ENCODE data around the gene OGG1. TPM values are rescaled to one million over a fixed set of nuclear protein-coding genes. Genes with fewer than 3 reads are reported as not detected.

OGG1 gene
- total RNA-seq, 1 donor from 2014 or later: 36.0 TPM

GRCh38 chr3:9781978-9782603, 32.3 kb downstream of the OGG1 start:
- TF ChIP-seq, protein P1, sequence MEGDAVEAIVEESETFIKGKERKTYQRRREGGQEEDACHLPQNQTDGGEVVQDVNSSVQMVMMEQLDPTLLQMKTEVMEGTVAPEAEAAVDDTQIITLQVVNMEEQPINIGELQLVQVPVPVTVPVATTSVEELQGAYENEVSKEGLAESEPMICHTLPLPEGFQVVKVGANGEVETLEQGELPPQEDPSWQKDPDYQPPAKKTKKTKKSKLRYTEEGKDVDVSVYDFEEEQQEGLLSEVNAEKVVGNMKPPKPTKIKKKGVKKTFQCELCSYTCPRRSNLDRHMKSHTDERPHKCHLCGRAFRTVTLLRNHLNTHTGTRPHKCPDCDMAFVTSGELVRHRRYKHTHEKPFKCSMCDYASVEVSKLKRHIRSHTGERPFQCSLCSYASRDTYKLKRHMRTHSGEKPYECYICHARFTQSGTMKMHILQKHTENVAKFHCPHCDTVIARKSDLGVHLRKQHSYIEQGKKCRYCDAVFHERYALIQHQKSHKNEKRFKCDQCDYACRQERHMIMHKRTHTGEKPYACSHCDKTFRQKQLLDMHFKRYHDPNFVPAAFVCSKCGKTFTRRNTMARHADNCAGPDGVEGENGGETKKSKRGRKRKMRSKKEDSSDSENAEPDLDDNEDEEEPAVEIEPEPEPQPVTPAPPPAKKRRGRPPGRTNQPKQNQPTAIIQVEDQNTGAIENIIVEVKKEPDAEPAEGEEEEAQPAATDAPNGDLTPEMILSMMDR (IDR thresholded peaks at IDR 0.05): no peak
- H3K36me3 ChIP-seq: peaks cover 46 to 68% of the 10 kb centered on the region in 2 donors
- no peak overlapping the region for H3K27ac ChIP-seq
- no peaks in the 10 kb centered on the region for H3K9me3 ChIP-seq
- intact Hi-C loops (cut with DNase I): no loop called here
- no peak for DNase-seq (ENCODE audit: low spot score in 2 of 2)
- no peaks in the 10 kb centered on the region for H3K27me3 ChIP-seq
- no peak overlapping the region for H3K4me3 ChIP-seq
- no peaks in the 10 kb centered on the region for H3K4me1 ChIP-seq

GRCh38 chr3:9782770-9783169, 33.0 kb downstream of the OGG1 start:
- H3K9me3 ChIP-seq: no peaks in the 10 kb centered on the region
- no peak for DNase-seq (ENCODE audit: low spot score in 2 of 2)
- H3K27ac ChIP-seq: no peak overlapping the region
- intact Hi-C loops (cut with DNase I): no loop called here
- no peak overlapping the region for H3K4me3 ChIP-seq
- H3K4me1 ChIP-seq: no peaks in the 10 kb centered on the region
- TF ChIP-seq, protein P1 (IDR thresholded peaks at IDR 0.05): no peak
- peaks cover 49 to 75% of the 10 kb centered on the region in 2 donors for H3K36me3 ChIP-seq
- no peaks in the 10 kb centered on the region for H3K27me3 ChIP-seq

- Histone ChIP-seq H3K4me3 (no peak overlapping the region), H3K9me3 (no peaks in the 10 kb centered on the region), H3K36me3 (peaks cover 52 to 80% of the 10 kb centered on the region in 2 donors), H3K4me1 (no peaks in the 10 kb centered on the region), H3K27ac (no peak overlapping the region), H3K27me3 (no peaks in the 10 kb centered on the region)
- intact Hi-C loops (cut with DNase I): no loop called here
- TF ChIP-seq, protein P1 (IDR thresholded peaks at IDR 0.05): no peak
- no peak for DNase-seq (ENCODE audit: low spot score in 2 of 2)
Measured at GRCh38 chr3:9783954-9784353, 34.2 kb downstream of the OGG1 start.

GRCh38 chr3:9784965-9785364, 35.2 kb downstream of the OGG1 start:
- Histone ChIP-seq H3K4me3 (no peak overlapping the region), H3K27me3 (no peaks in the 10 kb centered on the region), H3K9me3 (no peaks in the 10 kb centered on the region), H3K4me1 (no peaks in the 10 kb centered on the region), H3K36me3 (peaks cover 58 to 85% of the 10 kb centered on the region in 2 donors), H3K27ac (no peak overlapping the region)
- TF ChIP-seq, protein P1 (IDR thresholded peaks at IDR 0.05): no peak
- intact Hi-C loops (cut with DNase I): no loop called here
- no peak for DNase-seq (ENCODE audit: low spot score in 2 of 2)

DNA sequence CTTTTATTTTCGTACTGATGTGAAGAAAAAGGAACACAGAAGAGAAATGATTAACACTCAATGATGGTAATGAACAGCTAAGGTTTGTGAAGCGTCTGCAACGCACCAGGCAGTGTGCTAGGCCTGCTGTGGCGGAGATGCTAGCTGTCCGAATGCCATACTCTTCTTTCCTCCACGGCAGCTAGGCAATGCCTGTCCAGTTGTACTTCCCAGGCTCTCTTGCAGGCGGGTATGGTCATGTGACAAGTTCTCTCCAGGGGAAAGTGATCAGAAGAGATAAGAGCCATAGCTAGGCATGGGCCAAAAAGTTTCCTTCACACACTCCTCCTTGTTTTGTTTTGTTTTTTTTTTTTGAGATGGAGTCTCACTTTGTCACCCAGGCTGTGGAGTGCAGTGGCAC, 35.9 kb downstream of the OGG1 start:
- Histone ChIP-seq H3K9me3 (no peaks in the 10 kb centered on the region), H3K4me1 (no peaks in the 10 kb centered on the region), H3K27me3 (no peaks in the 10 kb centered on the region), H3K27ac (no peak overlapping the region), H3K36me3 (peaks cover 52 to 82% of the 10 kb centered on the region in 2 donors), H3K4me3 (no peak overlapping the region)
- intact Hi-C loops (cut with DNase I): no loop called here
- DNase-seq (ENCODE audit: low spot score in 2 of 2): no peak
- TF ChIP-seq, protein P1 (IDR thresholded peaks at IDR 0.05): no peak
